Stimulated activated naive CD4-positive, alpha-beta T cell (primary cell): ENCODE measurements around the gene MSANTD1.

ENCODE experiments used
- DNase-seq, 6 experiments: peaks; one replicate each; lab custom pipeline; 2025; lab: John Stamatoyannopoulos, UW

Gene MSANTD1

GRCh38 chr4:3248178-3248480 lies 830 bp upstream of the MSANTD1 start:
- no peak for DNase-seq

DNA sequence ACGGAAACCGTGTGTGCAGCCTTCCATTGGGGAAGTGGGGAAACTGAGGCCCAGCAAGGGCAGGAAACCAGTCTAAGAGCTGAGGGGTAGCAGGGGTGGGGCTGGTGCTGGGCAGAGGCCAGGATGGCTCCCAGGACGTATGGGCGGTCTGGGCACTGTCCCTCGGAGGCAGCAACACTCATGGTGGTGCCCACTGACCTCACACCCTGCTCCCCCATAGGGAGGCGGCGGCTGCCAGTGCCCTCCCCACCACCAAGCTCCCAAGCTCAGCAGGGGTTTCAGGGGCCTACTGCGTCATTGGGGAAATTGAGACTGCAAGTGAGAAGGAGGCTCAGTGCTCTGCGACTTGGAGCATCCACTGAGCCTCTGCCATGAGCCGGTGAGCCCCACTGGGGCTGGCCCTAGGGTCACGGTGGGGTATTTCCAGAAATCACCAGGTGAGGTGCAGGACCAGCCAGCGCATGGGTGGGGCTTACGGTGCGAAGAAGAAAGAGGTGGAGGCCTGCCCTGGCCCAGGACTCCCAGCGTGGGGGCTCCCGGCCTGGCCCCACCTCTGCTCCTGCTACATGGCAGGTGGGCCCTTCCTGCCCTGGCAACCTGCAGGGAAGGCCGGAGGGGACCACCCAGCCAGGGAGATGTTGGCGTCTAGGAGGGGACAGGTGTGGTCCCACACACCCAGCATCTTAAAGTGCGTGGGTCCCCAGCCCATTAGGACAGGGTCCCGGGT lies 915 bp downstream of the MSANTD1 start:
- no peak for DNase-seq

- no peak for DNase-seq
These were observed 1.5 kb downstream of the MSANTD1 start for GRCh38 chr4:3250438-3250955.

GRCh38 chr4:3250956-3251690 lies 2.2 kb downstream of the MSANTD1 start:
- no peak for DNase-seq

GRCh38 chr4:3251691-3252479 lies 2.9 kb downstream of the MSANTD1 start:
- DNase-seq = no peak

GRCh38 chr4:3252480-3252828 lies 3.5 kb downstream of the MSANTD1 start:
- no peak for DNase-seq

DNA sequence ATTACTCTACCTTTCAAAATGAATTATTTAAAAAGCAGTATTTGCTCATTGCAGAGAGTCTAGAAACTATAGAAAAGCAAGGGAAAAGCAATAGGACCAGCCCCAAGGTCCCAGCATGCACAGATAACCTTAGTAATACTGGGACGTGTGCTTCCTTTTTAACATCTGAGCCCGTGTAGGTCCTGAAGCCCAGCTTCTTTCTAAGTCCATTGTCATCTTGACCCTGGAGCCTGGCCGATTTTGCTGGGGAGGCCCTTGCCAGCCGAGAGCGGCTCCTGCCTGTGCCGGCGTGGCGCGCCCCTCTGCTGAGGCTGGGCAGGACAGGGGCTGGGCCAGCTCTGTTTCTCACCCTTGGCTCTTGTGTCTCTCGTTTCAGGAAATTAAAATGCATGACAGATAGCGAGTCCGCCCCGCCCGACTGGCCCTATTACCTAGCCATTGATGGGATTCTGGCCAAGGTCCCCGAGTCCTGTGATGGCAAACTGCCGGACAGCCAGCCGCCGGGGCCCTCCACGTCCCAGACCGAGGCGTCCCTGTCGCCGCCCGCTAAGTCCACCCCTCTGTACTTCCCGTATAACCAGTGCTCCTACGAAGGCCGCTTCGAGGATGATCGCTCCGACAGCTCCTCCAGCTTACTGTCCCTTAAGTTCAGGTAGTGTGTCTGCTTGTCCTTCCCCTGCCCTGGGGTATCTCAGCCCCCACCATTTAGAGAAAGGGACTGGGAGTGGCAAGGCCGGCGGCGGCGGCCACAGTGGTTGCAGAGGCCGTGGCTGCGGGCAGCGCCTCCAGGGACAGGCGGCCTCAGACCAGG lies 4.1 kb downstream of the MSANTD1 start:
- no peak for DNase-seq

GRCh38 chr4:3253808-3254207 lies 4.8 kb downstream of the MSANTD1 start:
- no peak for DNase-seq

DNA sequence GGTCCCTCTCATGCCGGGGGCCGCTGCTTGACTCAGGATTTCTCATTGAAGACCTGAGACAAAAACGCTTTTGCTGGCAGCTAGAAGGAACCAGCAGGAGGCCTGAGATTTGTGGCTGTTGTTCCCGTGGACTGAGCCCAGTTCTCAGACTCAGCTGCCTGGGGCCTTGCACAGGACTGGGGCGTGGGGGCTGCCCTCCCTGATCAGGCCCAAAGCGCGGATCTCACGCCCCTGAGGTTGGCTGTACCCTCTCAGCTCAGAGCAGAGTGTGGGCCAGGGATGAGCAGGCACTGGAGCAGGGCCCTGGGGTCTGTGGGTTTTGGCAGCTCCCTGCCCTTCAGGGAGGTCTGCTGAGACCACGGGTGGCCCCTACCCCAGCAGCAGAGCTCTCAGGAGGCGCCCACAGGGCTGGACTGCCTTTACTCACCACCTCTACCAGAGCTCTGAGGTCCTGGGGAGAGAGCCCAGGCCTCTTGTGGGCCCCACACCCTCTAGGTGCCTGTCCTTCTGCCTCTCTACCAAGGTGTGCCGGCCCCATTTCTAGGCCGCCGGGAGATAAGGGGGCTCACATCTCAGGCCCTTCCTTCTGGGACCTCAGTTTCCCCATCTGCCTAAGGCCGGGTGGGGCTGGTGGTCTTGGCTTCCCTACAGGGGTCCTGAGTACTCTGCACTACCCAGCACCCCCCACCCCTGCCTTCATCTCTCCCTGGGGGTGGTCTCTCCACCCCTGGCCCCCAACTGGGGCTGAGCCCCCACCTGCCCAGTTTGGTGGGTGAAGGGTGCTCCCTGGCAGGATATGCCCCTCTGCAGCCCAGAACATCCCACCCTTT lies 5.6 kb downstream of the MSANTD1 start:
- no peak for DNase-seq

DNA sequence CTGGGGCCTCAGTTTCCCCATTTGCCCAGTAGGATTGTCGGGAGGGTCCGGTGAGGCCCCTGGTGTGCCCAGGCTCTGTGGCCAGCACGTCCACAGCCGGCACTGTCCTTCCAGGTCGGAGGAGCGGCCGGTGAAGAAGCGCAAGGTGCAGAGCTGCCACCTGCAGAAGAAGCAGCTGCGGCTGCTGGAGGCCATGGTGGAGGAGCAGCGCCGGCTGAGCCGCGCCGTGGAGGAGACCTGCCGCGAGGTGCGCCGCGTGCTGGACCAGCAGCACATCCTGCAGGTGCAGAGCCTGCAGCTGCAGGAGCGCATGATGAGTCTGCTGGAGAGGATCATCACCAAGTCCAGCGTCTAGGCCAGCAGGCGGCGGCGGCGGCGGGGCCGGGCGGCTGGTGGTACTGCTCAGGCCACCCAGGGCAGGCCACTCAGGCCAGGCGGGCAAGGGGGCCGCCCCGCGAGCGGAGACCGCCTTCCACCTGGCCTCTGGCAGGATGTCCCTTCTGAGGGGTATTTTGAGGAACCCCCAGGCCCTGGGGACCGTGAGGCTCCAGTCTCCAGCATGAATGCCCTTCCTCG lies 6.7 kb downstream of the MSANTD1 start:
- no peak for DNase-seq

DNA sequence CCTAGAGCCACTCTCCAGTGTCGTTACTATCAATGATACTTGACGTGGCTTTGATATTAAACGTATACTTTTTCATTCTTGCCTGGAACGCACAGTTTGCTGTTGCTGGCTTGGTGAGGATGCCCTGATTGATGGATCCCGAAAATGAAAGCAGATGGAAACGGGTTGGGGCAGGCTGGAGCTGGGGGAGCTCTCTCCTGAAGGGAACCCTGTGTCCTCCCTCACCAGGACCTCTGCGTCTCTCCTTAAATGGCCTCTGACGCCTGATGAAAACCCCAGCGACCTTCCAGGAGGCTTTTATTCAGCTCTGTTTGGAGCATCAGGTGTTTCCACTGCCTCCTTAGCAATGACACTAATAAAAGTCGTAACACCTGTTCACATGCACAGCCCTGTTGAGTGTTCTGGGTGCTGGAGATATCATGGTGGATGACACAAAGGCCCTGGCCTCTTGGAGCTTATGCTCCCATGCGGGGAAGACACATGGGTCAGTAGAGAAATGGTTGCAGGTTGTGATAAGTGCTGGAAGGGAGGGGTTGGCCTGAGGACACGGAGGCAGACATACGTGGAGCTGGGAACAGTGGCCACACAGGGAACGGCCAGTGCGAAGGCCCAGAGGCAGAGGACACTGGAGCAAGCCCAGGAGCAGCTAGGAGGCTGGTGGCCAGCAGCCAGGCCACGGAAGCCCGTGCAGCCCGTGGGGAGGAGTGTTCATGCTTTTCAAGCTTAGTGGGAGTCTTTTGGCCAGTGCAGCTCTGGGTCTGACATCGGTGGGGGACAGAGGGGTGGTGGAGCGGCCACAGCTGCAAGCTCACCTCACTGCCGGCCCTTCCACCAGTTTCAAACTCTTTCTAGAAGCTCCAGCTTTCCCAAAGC lies 7.5 kb downstream of the MSANTD1 start:
- DNase-seq = no peak

- no peak for DNase-seq
These were observed 8.2 kb downstream of the MSANTD1 start for GRCh38 chr4:3257103-3257555.

DNA sequence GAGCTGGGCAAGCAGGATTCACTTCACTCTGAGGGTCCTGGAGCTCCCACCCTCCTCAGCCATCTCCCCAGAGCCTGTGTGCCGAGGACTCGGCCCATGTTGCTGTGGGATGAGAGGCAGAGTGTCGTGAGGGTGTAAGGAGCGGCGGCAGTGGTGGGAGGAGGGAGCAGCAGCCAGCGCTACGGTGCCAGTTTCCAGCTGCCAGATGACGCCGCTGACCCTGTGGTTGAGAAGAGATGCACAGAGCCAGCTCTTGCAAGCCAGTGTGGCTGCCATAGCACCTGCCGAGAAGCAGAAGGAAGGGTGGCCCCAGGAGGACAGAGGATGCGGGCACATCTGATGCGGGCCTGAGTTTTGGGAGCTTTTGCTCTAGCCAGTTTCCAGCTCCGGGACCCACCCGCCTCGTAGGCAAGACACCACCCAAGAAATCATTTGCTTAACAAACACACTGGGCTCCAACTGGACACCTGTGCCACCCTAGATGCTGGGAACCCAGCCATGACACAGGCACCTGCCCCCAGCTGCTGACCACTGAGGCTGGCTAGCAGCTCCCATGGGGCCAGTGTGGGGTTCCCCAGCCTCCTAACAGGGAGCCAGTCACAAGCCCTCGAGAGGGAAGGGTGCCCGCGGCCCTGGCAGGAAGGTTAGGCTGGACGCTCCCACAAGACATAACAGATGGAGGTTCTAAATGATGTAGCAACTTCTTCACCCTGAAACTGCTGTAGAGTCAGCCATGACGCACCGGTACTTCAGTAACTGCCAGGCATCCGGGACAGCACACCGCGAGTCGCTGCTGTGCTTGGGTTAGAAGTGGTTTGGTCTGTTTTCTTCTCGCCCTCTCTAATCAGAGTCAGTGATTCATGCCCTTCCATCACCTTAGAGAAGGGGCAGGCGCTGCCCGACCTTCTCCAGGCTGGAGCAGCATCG lies 8.9 kb downstream of the MSANTD1 start:
- DNase-seq = no peak

- no peak for DNase-seq
These were observed 12.7 kb downstream of the MSANTD1 start for GRCh38 chr4:3261411-3262207.

DNA sequence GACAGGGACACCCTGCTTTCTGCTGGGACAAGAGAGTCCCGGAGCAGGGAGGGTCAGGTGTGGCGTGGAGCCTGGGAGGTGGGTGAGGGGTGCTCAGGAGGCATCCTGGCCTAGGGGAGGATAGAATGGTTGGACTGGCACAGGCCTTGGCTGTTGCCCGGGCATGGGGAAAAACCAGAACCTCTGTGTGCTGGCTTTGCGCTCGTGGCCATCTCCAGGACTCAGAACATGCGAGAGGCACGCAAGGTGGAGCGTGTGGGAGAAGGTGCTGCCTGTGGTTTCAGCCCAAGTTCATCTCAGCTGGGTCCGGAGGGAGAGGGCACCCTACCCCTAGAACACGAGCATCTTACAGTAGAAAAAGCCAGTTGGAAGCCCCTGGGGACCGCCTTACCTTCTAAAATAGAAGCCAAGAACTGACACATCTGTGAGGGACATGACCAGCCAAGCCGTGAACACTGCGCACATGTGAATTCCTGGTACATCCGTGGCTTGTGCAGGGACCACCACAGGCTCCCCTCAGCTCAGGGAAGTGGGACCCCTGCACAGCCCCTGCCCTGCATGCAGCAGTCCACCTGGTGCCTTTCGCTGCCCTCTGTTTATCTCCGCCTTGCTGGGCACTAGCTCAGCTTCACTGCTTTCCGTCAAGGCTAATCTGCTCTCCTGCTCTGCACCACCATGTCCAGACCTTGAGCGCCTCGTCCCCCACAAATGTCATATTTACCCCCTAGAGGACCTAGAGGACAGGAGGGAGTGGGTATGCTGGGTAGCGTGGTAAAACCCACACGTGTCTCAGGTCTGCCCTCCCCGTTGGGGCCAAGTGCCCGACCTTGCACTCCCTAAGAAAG lies 13.5 kb downstream of the MSANTD1 start:
- no peak for DNase-seq

DNA sequence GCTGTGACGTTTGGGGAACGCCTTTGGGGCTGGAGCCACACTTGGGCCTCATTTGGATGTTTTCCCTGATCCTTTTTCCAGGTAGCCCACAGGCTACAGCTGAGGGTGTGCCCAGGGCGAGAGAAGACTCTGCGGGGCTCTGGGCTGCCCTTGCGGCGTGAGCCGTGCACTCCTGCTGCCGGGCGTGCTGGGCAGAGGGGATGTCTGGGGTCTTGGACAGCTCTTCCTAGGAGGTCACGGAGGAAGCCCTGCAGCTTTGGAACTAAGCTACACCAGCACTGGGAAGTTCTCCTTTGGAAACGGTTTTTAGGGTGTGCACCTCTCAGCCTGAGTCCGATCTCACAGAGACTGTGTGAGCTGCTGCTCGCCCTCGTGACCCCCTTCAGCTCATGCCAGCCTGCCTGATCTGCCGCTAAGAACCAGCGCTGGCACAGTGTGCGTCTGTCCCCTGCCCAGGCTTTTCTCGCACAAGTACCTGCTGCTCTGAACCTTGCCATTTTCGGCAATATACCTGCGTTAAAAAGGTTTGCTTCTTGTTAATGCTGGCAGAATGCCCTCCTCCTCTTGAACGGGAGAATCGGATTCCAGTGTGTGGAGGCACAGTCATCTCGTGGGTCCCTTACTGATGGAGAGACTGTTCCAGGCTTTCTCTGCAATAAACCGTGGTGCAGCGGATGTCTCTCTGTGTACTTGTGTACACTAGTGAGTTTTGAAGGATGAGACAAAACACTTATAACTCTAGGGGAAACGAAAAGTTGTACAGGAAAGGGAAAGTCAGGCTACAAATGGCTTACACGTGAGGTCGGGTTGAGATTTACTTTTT lies 14.3 kb downstream of the MSANTD1 start:
- no peak for DNase-seq
